GM23338 (cell line): ENCODE measurements around the gene STK4. TPM values are rescaled to one million over a fixed set of nuclear protein-coding genes. Genes with fewer than 3 reads are reported as not detected.
A peak's percentile ranks its signal among the peaks of the same experiment; 100 is the strongest.

ENCODE experiments used
- ATAC-seq: fragments of 200-7000 bp; cut with Tn5 transposase; 3 replicates; pipeline ENCODE4 v1.9.1; 2020
- DNase-seq: peaks from one replicate; pipeline ENCODE4 v3.0.0-alpha.2; 2015; ENCODE audit warnings: low spot score
- H2AFZ ChIP-seq: fragments of 200-600 bp; sonication (generic); 2 replicates; pipeline ENCODE4 v1.8.0; 2016; ENCODE audit warnings: antibody characterized with exemption, mild to moderate bottlenecking, moderate library complexity
- H3F3A ChIP-seq: fragments of 200-600 bp; sonication (generic); replicated peaks from 2 replicates; pipeline ENCODE4 v1.8.0; 2017; ENCODE audit warnings: antibody characterized with exemption, mixed run types, low read depth
- H3K27ac ChIP-seq: fragments of 200-600 bp; sonication (generic); 2 replicates; pipeline ENCODE4 v1.6.1; 2016; ENCODE audit warnings: low read depth
- H3K27me3 ChIP-seq: fragments of 200-600 bp; sonication (generic); 2 replicates; pipeline ENCODE4 v1.8.0; 2016; ENCODE audit warnings: mild to moderate bottlenecking, mixed run types, moderate library complexity; ENCODE audit not compliant: insufficient read depth
- H3K36me3 ChIP-seq: fragments of 200-600 bp; sonication (generic); 2 replicates; pipeline ENCODE4 v1.8.0; 2016; ENCODE audit warnings: mild to moderate bottlenecking; ENCODE audit not compliant: insufficient read depth
- H3K4me1 ChIP-seq: fragments of 200-600 bp; sonication (generic); 2 replicates; pipeline ENCODE4 v1.8.0; 2016; ENCODE audit warnings: mild to moderate bottlenecking, moderate library complexity; ENCODE audit not compliant: insufficient read depth
- H3K4me2 ChIP-seq: fragments of 200-600 bp; sonication (generic); 2 replicates; pipeline ENCODE4 v1.7.1; 2017; ENCODE audit warnings: mixed run types
- H3K4me3 ChIP-seq: fragments of 200-600 bp; sonication (generic); 2 replicates; pipeline ENCODE4 v1.6.1; 2016; ENCODE audit warnings: mixed run types
- H3K79me2 ChIP-seq: fragments of 200-600 bp; sonication (generic); replicated peaks from 2 replicates; pipeline ENCODE4 v1.8.0; 2017; ENCODE audit warnings: mild to moderate bottlenecking; ENCODE audit not compliant: insufficient read depth
- H3K9me2 ChIP-seq: fragments of 200-600 bp; sonication (generic); 2 replicates; pipeline ENCODE4 v1.8.0; 2017; ENCODE audit not compliant: insufficient read depth
- H4K20me1 ChIP-seq: fragments of 200-600 bp; sonication (generic); replicated peaks from 2 replicates; pipeline ENCODE4 v1.8.0; 2017; ENCODE audit warnings: mild to moderate bottlenecking; ENCODE audit not compliant: insufficient read depth
- H3K27ac Mint-ChIP-seq: 2 replicates; pipeline ENCODE4 v1.8.0; 2020; ENCODE audit warnings: inconsistent platforms, mild to moderate bottlenecking, moderate library complexity, mixed read lengths
- H3K27me3 Mint-ChIP-seq: 3 replicates; pipeline ENCODE4 v1.8.0; 2022; ENCODE audit warnings: low read depth, mild to moderate bottlenecking, moderate library complexity, mixed read lengths, inconsistent platforms; ENCODE audit not compliant: insufficient read depth, poor library complexity
- H3K36me3 Mint-ChIP-seq: 3 replicates; pipeline ENCODE4 v1.8.0; 2021; ENCODE audit warnings: low read depth, mild to moderate bottlenecking, inconsistent platforms, moderate library complexity, mixed read lengths
- H3K4me1 Mint-ChIP-seq: 3 replicates; pipeline ENCODE4 v1.8.0; 2020; ENCODE audit warnings: mild to moderate bottlenecking, inconsistent platforms, mixed read lengths
- H3K4me3 Mint-ChIP-seq: 3 replicates; pipeline ENCODE4 v1.8.0; 2021; ENCODE audit warnings: moderate library complexity, mild to moderate bottlenecking, inconsistent platforms, mixed read lengths
- H3K9me3 Mint-ChIP-seq: 3 replicates; pipeline ENCODE4 v1.8.0; 2020; ENCODE audit warnings: moderate library complexity, mild to moderate bottlenecking, inconsistent platforms, mixed read lengths
- CREB1 ChIP-seq: fragments of 250-450 bp; sonication (Bioruptor Pico); IDR thresholded peaks from 2 replicates; pipeline ENCODE4 v1.5.0; 2020; ENCODE audit warnings: low read depth, mild to moderate bottlenecking, moderate library complexity
- CTCF ChIP-seq, 2 experiments: fragments of 200-600 bp in 1 of 2; sonication (generic) in 1 of 2; conservative IDR thresholded peaks; 2 replicates each; pipeline versions ENCODE4 v1.5.1 to v1.6.1; 2016 to 2017; ENCODE audit warnings: antibody characterized with exemption in 2 of 2, low read depth in 2 of 2, mild to moderate bottlenecking in 2 of 2, moderate library complexity in 1 of 2
- ETS1 ChIP-seq: IDR thresholded peaks from 2 replicates; pipeline ENCODE4 v1.6.1; 2016; ENCODE audit warnings: antibody characterized with exemption
- EZH2 ChIP-seq: fragments of 200-600 bp; sonication (generic); IDR thresholded peaks from one replicate; pipeline ENCODE4 v1.8.0; 2017; ENCODE audit warnings: antibody characterized with exemption, mild to moderate bottlenecking, low read depth; ENCODE audit not compliant: unreplicated experiment
- EZH2phosphoT487 ChIP-seq: fragments of 200-600 bp; sonication (generic); IDR thresholded peaks from one replicate; pipeline ENCODE4 v1.8.1; 2018; ENCODE audit warnings: antibody characterized with exemption; ENCODE audit not compliant: unreplicated experiment
- JUNB ChIP-seq: IDR thresholded peaks from one replicate; pipeline ENCODE4 v1.6.1; 2016; ENCODE audit warnings: antibody characterized with exemption; ENCODE audit not compliant: unreplicated experiment
- NANOG ChIP-seq: IDR thresholded peaks from 2 replicates; pipeline ENCODE4 v1.6.1; 2016; ENCODE audit warnings: antibody characterized with exemption, borderline replicate concordance
- POLR2AphosphoS5 ChIP-seq: IDR thresholded peaks from 2 replicates; pipeline ENCODE4 v1.6.1; 2016; ENCODE audit warnings: antibody characterized with exemption, low read depth
- STAT1 ChIP-seq: IDR thresholded peaks from one replicate; pipeline ENCODE4 v1.6.1; 2016; ENCODE audit warnings: antibody characterized with exemption; ENCODE audit not compliant: unreplicated experiment
- ZNF114 ChIP-seq: fragments of 250-450 bp; sonication (Bioruptor Pico); IDR thresholded peaks from 2 replicates; pipeline ENCODE4 v1.5.0; 2020; ENCODE audit warnings: mild to moderate bottlenecking, moderate library complexity
- ZNF331 ChIP-seq: fragments of 250-450 bp; sonication (Bioruptor Pico); IDR thresholded peaks from 2 replicates; pipeline ENCODE4 v1.5.0; 2020; ENCODE audit warnings: low read depth, mild to moderate bottlenecking, moderate library complexity
- polyA plus RNA-seq: library from polyadenylated mRNA; unstranded; fragments of >200 nt; fragmentation: Nextera tagmentation; extraction: Ambion mirVana; gene quantifications from 2 replicates; pipeline ENCODE4 v1.2.1, GENCODE V29; 2016
- total RNA-seq: library from RNA; depleted of rRNA; stranded (reverse); fragments of >200 nt; shearing (Covaris generic); gene quantifications from 2 replicates; pipeline ENCODE4 v1.2.3, GENCODE V29; 2014
- TF ChIP-seq, protein P1 (sequence below): fragments of 250-450 bp; sonication (Bioruptor Pico); IDR thresholded peaks from 2 replicates; pipeline ENCODE4 v1.5.0; 2020; ENCODE audit warnings: mild to moderate bottlenecking, moderate library complexity
- TF ChIP-seq, protein P2 (sequence below): IDR thresholded peaks from one replicate; pipeline ENCODE4 v1.6.1; 2018; ENCODE audit warnings: antibody characterized with exemption; ENCODE audit not compliant: unreplicated experiment

Gene STK4
- total and polyA plus RNA-seq, 2 experiments from 2014 or later: 37.7 to 58.7 TPM

DNA sequence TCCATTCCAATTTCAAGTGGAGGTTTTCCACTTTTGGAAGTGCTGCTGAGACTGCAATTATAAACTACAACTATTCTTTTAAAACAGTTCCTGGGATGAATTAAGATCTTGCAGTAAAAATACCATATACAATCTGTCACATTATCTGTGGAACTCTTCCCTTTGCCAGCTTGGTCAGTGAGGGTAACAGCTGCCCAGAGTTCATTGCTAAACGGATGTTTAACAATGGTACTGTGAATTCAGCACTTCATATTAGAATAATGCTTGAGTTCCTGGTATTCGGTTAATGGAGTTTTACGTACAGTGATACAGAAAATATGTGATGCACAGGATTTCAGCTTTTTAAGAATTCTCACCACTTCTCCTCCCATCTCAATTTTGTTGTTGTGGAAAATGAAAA, 83.1 kb downstream of the STK4 start:
- Histone ChIP-seq H3K27ac (no peak overlapping the region), H3K4me3 (no peak overlapping the region), H3K27me3 (no peaks in the 10 kb centered on the region), H3K9me2 (no peaks in the 10 kb centered on the region), H3F3A (no peaks in the 10 kb centered on the region), H2AFZ (no peak overlapping the region), H3K4me1 (peaks cover 4% of the 10 kb centered on the region; the same call in 1 of the 2 replicates), H3K36me3 (no peaks in the 10 kb centered on the region), H3K79me2 (no peaks in the 10 kb centered on the region), H3K4me2 (no peak overlapping the region), H4K20me1 (no peaks in the 10 kb centered on the region)
- Mint-ChIP-seq H3K36me3 (no peaks in the 10 kb centered on the region; the same call in 2 of the 3 replicates), H3K27ac (peak overlapping the region; percentile 4; the same call in 1 of the 2 replicates), H3K27me3 (peaks cover 3% of the 10 kb centered on the region), H3K4me1 (peaks cover 15% of the 10 kb centered on the region; the same call in 2 of the 3 replicates), H3K4me3 (no peak overlapping the region), H3K9me3 (no peaks in the 10 kb centered on the region)
- DNase-seq (no peak), ATAC-seq (no peak)
- no peak for TF ChIP-seq CTCF (conservative IDR thresholded peaks at IDR 0.05; ENCODE audit: low read depth in 2 of 2)
- TF ChIP-seq POLR2AphosphoS5: no peak
- TF ChIP-seq, protein P1, sequence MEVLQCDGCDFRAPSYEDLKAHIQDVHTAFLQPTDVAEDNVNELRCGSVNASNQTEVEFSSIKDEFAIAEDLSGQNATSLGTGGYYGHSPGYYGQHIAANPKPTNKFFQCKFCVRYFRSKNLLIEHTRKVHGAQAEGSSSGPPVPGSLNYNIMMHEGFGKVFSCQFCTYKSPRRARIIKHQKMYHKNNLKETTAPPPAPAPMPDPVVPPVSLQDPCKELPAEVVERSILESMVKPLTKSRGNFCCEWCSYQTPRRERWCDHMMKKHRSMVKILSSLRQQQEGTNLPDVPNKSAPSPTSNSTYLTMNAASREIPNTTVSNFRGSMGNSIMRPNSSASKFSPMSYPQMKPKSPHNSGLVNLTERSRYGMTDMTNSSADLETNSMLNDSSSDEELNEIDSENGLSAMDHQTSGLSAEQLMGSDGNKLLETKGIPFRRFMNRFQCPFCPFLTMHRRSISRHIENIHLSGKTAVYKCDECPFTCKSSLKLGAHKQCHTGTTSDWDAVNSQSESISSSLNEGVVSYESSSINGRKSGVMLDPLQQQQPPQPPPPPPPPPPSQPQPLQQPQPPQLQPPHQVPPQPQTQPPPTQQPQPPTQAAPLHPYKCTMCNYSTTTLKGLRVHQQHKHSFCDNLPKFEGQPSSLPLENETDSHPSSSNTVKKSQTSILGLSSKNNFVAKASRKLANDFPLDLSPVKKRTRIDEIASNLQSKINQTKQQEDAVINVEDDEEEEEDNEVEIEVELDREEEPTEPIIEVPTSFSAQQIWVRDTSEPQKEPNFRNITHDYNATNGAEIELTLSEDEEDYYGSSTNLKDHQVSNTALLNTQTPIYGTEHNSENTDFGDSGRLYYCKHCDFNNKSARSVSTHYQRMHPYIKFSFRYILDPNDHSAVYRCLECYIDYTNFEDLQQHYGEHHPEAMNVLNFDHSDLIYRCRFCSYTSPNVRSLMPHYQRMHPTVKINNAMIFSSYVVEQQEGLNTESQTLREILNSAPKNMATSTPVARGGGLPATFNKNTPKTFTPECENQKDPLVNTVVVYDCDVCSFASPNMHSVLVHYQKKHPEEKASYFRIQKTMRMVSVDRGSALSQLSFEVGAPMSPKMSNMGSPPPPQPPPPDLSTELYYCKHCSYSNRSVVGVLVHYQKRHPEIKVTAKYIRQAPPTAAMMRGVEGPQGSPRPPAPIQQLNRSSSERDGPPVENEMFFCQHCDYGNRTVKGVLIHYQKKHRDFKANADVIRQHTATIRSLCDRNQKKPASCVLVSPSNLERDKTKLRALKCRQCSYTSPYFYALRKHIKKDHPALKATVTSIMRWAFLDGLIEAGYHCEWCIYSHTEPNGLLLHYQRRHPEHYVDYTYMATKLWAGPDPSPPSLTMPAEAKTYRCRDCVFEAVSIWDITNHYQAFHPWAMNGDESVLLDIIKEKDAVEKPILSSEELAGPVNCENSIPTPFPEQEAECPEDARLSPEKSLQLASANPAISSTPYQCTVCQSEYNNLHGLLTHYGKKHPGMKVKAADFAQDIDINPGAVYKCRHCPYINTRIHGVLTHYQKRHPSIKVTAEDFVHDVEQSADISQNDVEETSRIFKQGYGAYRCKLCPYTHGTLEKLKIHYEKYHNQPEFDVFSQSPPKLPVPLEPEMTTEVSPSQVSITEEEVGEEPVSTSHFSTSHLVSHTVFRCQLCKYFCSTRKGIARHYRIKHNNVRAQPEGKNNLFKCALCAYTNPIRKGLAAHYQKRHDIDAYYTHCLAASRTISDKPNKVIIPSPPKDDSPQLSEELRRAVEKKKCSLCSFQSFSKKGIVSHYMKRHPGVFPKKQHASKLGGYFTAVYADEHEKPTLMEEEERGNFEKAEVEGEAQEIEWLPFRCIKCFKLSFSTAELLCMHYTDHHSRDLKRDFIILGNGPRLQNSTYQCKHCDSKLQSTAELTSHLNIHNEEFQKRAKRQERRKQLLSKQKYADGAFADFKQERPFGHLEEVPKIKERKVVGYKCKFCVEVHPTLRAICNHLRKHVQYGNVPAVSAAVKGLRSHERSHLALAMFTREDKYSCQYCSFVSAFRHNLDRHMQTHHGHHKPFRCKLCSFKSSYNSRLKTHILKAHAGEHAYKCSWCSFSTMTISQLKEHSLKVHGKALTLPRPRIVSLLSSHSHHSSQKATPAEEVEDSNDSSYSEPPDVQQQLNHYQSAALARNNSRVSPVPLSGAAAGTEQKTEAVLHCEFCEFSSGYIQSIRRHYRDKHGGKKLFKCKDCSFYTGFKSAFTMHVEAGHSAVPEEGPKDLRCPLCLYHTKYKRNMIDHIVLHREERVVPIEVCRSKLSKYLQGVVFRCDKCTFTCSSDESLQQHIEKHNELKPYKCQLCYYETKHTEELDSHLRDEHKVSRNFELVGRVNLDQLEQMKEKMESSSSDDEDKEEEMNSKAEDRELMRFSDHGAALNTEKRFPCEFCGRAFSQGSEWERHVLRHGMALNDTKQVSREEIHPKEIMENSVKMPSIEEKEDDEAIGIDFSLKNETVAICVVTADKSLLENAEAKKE: no peak
- TF ChIP-seq JUNB: no peak
- TF ChIP-seq, protein P2, sequence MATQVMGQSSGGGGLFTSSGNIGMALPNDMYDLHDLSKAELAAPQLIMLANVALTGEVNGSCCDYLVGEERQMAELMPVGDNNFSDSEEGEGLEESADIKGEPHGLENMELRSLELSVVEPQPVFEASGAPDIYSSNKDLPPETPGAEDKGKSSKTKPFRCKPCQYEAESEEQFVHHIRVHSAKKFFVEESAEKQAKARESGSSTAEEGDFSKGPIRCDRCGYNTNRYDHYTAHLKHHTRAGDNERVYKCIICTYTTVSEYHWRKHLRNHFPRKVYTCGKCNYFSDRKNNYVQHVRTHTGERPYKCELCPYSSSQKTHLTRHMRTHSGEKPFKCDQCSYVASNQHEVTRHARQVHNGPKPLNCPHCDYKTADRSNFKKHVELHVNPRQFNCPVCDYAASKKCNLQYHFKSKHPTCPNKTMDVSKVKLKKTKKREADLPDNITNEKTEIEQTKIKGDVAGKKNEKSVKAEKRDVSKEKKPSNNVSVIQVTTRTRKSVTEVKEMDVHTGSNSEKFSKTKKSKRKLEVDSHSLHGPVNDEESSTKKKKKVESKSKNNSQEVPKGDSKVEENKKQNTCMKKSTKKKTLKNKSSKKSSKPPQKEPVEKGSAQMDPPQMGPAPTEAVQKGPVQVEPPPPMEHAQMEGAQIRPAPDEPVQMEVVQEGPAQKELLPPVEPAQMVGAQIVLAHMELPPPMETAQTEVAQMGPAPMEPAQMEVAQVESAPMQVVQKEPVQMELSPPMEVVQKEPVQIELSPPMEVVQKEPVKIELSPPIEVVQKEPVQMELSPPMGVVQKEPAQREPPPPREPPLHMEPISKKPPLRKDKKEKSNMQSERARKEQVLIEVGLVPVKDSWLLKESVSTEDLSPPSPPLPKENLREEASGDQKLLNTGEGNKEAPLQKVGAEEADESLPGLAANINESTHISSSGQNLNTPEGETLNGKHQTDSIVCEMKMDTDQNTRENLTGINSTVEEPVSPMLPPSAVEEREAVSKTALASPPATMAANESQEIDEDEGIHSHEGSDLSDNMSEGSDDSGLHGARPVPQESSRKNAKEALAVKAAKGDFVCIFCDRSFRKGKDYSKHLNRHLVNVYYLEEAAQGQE: no peak
- no peak for TF ChIP-seq STAT1
- TF ChIP-seq ETS1: no peak
- no peak for TF ChIP-seq EZH2
- TF ChIP-seq ZNF331 (CRISPR knock-in tag): no peak
- TF ChIP-seq CREB1 (CRISPR knock-in tag): no peak
- TF ChIP-seq EZH2phosphoT487: no peak
- TF ChIP-seq NANOG: no peak
- no peak for TF ChIP-seq ZNF114 (CRISPR knock-in tag)
